ENCODE results near the gene MACO1. TPM values are rescaled to one million over a fixed set of nuclear protein-coding genes. Genes with fewer than 3 reads are reported as not detected.

The MACO1 gene
- total RNA-seq, 1 experiment from 2014 or later: 18.5 TPM

- in situ Hi-C loops (cut with HindIII; ENCODE audit: low pct_unique_long_range_greater_than_20kb, low sequenced_read_pairs): no loop called here
- no peak for DNase-seq (ENCODE audit: low read depth, low spot score)
Measured at GRCh38 chr1:25543005-25543424, 112.3 kb downstream of the MACO1 start.

GRCh38 chr1:25543425-25544242 lies 112.9 kb downstream of the MACO1 start, which contains the start of gene LDLRAP1:
TSS of gene LDLRAP1 (plus strand) at chr1:25543606. CDS start at chr1:25543699, 93 bp downstream.
- in situ Hi-C loops (cut with HindIII; ENCODE audit: low pct_unique_long_range_greater_than_20kb, low sequenced_read_pairs): no loop called here
- DNase-seq (ENCODE audit: low read depth, low spot score): peak; percentile 70

DNA sequence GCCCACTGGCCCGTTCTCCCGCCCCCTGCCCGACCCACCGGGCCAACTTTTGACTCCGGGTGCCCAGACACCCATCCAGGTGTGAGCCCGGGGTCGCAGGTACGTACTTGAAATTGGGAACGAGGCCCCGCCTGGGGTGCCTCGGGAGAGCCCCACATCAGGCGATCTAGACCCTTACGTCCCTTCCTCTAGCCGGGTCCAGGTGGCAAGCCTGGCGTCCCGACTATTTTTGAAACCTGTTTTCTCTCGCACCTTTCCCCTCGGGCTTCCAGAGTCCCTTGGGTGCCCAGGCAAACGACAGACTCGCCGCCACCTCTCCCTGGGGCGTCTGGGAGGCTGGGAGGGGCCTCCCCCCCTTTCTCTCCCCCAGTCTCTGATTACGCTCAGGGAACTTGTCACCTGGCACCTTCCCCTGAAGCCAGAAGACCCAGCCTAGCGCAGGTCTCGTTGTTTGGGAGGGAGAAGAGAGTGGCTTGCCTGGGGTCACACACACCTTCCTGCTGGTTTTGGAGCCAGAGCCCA lies 113.6 kb downstream of the MACO1 start:
- DNase-seq (ENCODE audit: low read depth, low spot score): no peak
- in situ Hi-C loops (cut with HindIII; ENCODE audit: low pct_unique_long_range_greater_than_20kb, low sequenced_read_pairs): no loop called here

DNA sequence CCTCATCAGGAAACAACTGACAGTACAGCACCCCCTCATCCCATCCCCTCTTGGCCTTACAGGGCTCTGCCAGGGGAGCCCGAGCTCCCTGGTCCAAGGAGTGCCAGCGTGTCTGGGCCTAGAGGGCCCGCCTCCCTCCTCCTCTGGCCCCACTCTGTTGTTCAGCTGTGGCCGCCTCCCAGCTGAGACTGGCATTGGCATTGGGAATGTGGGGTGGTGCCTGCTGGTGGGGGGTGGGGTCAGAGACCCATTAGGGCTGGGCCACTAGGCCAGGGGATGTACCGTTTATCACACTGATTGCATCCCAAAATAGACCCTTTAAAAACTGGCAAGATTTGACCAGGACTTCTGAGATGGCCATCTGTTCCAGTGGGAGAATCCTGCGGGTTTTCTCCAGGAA lies 114.1 kb downstream of the MACO1 start:
- DNase-seq (ENCODE audit: low read depth, low spot score): peak; percentile 47
- in situ Hi-C loops (cut with HindIII; ENCODE audit: low pct_unique_long_range_greater_than_20kb, low sequenced_read_pairs): no loop called here

- no peak for DNase-seq (ENCODE audit: low read depth, low spot score)
- in situ Hi-C loops (cut with HindIII; ENCODE audit: low pct_unique_long_range_greater_than_20kb, low sequenced_read_pairs): no loop called here
Measured at GRCh38 chr1:25545767-25546166, 115.1 kb downstream of the MACO1 start.

- in situ Hi-C loops (cut with HindIII; ENCODE audit: low pct_unique_long_range_greater_than_20kb, low sequenced_read_pairs): no loop called here
Measured at GRCh38 chr1:25546193-25546592, 115.5 kb downstream of the MACO1 start.

DNA sequence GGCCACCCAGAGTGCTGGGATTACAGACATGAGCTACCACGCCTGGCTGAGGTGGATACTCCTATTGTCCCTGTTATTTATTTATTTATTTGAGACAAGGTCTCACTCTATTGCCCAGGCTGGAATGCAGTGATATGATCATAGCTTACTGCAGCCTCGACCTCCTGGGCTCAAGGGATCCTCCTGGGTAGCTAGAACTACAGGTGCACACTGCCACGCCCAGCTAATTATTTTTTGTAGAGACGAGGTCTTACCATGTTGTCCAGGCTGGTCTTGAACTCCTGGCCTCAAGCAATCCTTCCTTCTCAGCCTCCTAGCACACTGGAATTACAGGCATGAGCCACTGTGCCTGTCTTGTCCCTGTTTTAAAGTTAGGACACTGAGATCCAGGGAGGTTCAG lies 117.9 kb downstream of the MACO1 start:
- DNase-seq (ENCODE audit: low read depth, low spot score): no peak
- in situ Hi-C loops (cut with HindIII; ENCODE audit: low pct_unique_long_range_greater_than_20kb, low sequenced_read_pairs): no loop called here

More at GRCh38 chr1:25546193-25546592, 115.5 kb downstream of the MACO1 start:
- no peak for DNase-seq (ENCODE audit: low read depth, low spot score)

DNA sequence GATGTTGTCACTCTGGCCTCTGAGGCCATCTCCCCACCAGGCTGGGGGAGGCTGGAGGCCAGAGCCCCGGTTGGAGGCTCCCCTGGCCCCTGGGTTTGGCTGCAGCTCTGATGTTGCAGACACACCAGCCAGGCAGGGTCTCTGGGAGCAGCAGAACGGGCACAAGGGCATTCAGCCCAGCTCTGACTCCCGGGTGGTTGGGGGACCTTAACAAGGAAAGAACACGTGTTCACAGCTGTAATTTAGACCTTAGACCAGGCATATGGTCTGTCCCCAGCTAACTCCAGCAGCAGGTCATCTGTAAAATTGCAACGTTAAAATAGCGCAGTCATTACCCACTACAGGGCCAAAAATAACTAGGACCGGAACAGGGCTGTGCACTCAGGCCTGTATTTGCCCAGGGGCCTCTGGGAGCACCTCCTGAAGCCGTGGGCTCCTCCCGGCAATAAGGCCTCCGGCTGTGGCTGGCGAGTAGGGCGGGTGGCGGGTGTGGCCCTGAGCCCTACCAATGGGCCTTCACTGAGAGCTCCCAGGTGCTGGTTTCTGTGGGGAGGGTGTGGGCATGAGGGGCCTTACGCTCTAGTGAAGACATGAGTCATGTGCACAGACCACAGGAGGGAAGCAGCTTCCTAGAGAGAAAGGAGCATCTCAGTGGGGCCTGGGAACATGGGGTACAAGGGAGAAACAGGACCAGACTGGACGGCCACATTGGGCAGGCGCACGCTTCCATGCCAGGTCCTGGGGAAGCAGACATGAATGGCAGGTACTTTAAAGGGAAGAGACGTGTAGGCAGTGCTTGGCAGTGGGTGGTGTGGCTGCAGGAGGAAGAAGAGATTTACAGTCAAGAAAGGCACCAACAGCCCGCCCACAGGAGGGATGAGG lies 118.8 kb downstream of the MACO1 start:
- DNase-seq (ENCODE audit: low read depth, low spot score): no peak

More for the DNA sequence above, 118.8 kb downstream of the MACO1 start:
- in situ Hi-C loops (cut with HindIII; ENCODE audit: low pct_unique_long_range_greater_than_20kb, low sequenced_read_pairs): no loop called here

Other genes with a start within 250 kb of the MACO1 start
- 63.5 and 67.4 TPM in 2 replicates for gene SYF2, start 198.4 kb upstream of the MACO1 start, total RNA-seq (2014; rRNA removed; shearing (Covaris generic))
- gene RSRP1, start 183.4 kb upstream of the MACO1 start, total RNA-seq (2014; rRNA removed; shearing (Covaris generic)): 34.1 and 35.5 TPM in 2 replicates
- 1.2 and 2.2 TPM in 2 replicates for gene RHD, start 158.4 kb upstream of the MACO1 start, total RNA-seq (2014; rRNA removed; shearing (Covaris generic))
- gene TMEM50A, start 92.6 kb upstream of the MACO1 start, total RNA-seq (2014; rRNA removed; shearing (Covaris generic)): 94.6 and 99.5 TPM in 2 replicates
- 0.37 and 0.77 TPM in 2 replicates for gene RHCE, start 10.1 kb upstream of the MACO1 start, total RNA-seq (2014; rRNA removed; shearing (Covaris generic))
- 13.4 and 13.7 TPM in 2 replicates for gene LDLRAP1, start 112.7 kb downstream of the MACO1 start, total RNA-seq (2014; rRNA removed; shearing (Covaris generic))
- gene MAN1C1, start 185.9 kb downstream of the MACO1 start, total RNA-seq (2014; rRNA removed; shearing (Covaris generic)): 0.40 and 0.67 TPM in 2 replicates